ENCODE data around the gene MACROD2.

MACROD2 gene

GRCh38 chr20:14489544-14489943, 494.2 kb downstream of the MACROD2 start:
- no peaks in the 10 kb centered on the region for H3K27me3 ChIP-seq
- no peaks in the 10 kb centered on the region for H3K9me3 ChIP-seq
- H3K4me1 ChIP-seq, result no peaks in the 10 kb centered on the region
- no peak overlapping the region for H3K4me3 ChIP-seq (ENCODE audit: low read depth, low read length)
- H3K36me3 ChIP-seq, result no peaks in the 10 kb centered on the region
- no peak for TF ChIP-seq CTCF (IDR thresholded peaks at IDR 0.05; ENCODE audit: low read depth, low read length)
- no peak for DNase-seq

GRCh38 chr20:14491436-14491835, 496.1 kb downstream of the MACROD2 start:
- TF ChIP-seq CTCF (IDR thresholded peaks at IDR 0.05; ENCODE audit: low read depth, low read length), result no peak
- DNase-seq, result no peak
- Histone ChIP-seq H3K4me1 (no peaks in the 10 kb centered on the region), H3K4me3 (ENCODE audit: low read depth, low read length) (no peak overlapping the region), H3K36me3 (no peaks in the 10 kb centered on the region), H3K9me3 (no peaks in the 10 kb centered on the region), H3K27me3 (no peaks in the 10 kb centered on the region)

DNA sequence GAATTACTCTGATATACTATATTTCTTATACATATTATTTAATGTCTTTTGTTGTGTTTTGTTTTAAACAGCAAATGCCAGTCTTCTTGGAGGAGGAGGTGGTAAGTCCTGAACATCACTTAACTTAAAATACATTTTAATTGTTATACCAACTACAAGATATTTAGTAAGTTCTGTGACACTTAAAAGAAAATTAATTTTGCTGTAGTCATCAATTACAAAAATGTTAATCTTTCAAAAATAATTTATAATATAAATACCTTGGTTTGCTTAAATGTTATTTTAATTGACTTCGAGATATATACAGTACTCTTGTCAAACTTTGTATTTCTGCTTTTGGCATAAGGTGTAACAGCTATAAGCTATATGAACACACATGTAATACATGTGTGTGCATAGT, 498.1 kb downstream of the MACROD2 start:
- H3K4me3 ChIP-seq (ENCODE audit: low read depth, low read length), result no peak overlapping the region
- no peaks in the 10 kb centered on the region for H3K9me3 ChIP-seq
- no peaks in the 10 kb centered on the region for H3K36me3 ChIP-seq
- peaks cover 9% of the 10 kb centered on the region for H3K4me1 ChIP-seq
- no peak for DNase-seq
- TF ChIP-seq CTCF (IDR thresholded peaks at IDR 0.05; ENCODE audit: low read depth, low read length), result no peak
- H3K27me3 ChIP-seq, result no peaks in the 10 kb centered on the region

GRCh38 chr20:14494355-14494754, 499.0 kb downstream of the MACROD2 start:
- no peaks in the 10 kb centered on the region for H3K36me3 ChIP-seq
- H3K9me3 ChIP-seq, result no peaks in the 10 kb centered on the region
- H3K4me3 ChIP-seq (ENCODE audit: low read depth, low read length), result no peak overlapping the region
- no peak for DNase-seq
- peaks cover 9% of the 10 kb centered on the region for H3K4me1 ChIP-seq
- no peak for TF ChIP-seq CTCF (IDR thresholded peaks at IDR 0.05; ENCODE audit: low read depth, low read length)
- no peaks in the 10 kb centered on the region for H3K27me3 ChIP-seq

GRCh38 chr20:14495066-14495465, 499.8 kb downstream of the MACROD2 start:
- H3K4me3 ChIP-seq (ENCODE audit: low read depth, low read length), result no peak overlapping the region
- no peak for DNase-seq
- TF ChIP-seq CTCF (IDR thresholded peaks at IDR 0.05; ENCODE audit: low read depth, low read length), result no peak
- no peaks in the 10 kb centered on the region for H3K36me3 ChIP-seq
- H3K9me3 ChIP-seq, result no peaks in the 10 kb centered on the region
- H3K27me3 ChIP-seq, result no peaks in the 10 kb centered on the region
- peaks cover 9% of the 10 kb centered on the region for H3K4me1 ChIP-seq

DNA sequence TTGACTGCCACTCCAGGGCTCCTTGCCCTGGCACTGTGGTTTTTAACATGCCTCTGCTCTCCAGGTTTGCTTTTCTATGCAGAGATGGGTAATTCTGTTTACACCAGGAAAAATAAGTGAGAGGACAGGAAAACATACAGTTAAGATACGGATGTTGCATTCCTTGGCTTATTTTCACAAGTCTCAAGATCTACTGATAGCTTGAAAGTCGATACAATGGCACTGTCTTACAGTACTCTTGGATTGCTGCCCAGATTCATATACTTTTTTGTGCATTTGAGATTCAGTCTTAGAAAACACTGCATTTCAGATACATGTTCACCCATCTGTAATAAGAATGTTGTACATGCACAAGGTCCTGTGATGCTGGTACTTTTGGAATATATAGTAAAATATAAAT, 501.7 kb downstream of the MACROD2 start:
- DNase-seq, result no peak
- Histone ChIP-seq H3K4me3 (ENCODE audit: low read depth, low read length) (no peak overlapping the region), H3K4me1 (peaks cover 9% of the 10 kb centered on the region), H3K27me3 (no peaks in the 10 kb centered on the region), H3K36me3 (no peaks in the 10 kb centered on the region), H3K9me3 (no peaks in the 10 kb centered on the region)
- no peak for TF ChIP-seq CTCF (IDR thresholded peaks at IDR 0.05; ENCODE audit: low read depth, low read length)
